BJ (cell line): ENCODE results near the gene PHC3. TPM values are rescaled to one million over a fixed set of nuclear protein-coding genes. Genes with fewer than 3 reads are reported as not detected.

Source experiments
- CTCF ChIA-PET: fragments of 350-600 bp; formaldehyde crosslinking; extraction: SDS; loops from one replicate; lab custom pipeline; 2021; ENCODE audit warnings: antibody characterized with exemption, inconsistent platforms; lab: Yijun Ruan, JAX
- POLR2A ChIA-PET: fragments of 300-600 bp; sonication (Branson Sonifier 250); formaldehyde crosslinking; extraction: SDS; loops from one replicate; lab custom pipeline; 2021; ENCODE audit warnings: antibody characterized with exemption; lab: Charles Lee
- DNase-seq: peaks from one replicate; pipeline ENCODE4 v3.0.0-alpha.2; 2011; ENCODE audit warnings: low read depth
- H3K27me3 ChIP-seq: 2 replicates; pipeline ENCODE4 v1.6.0; 2011; ENCODE audit warnings: low read length; ENCODE audit not compliant: control insufficient read depth, insufficient read depth
- H3K36me3 ChIP-seq: 2 replicates; pipeline ENCODE4 v1.5.1; 2011; ENCODE audit warnings: low read length; ENCODE audit not compliant: control insufficient read depth, insufficient read depth
- H3K4me3 ChIP-seq: 2 replicates; pipeline ENCODE4 v1.5.1; 2011; ENCODE audit warnings: low read depth, mild to moderate bottlenecking, control low read depth, low read length
- CTCF ChIP-seq: IDR thresholded peaks from 2 replicates; pipeline ENCODE4 v1.5.1; 2011; ENCODE audit warnings: low read depth, mild to moderate bottlenecking, control low read depth, inconsistent platforms, low read length, moderate library complexity; ENCODE audit not compliant: insufficient read depth
- polyA plus RNA-seq: library from polyadenylated mRNA; depleted of rRNA; stranded (reverse); fragments of >200 nt; gene quantifications from 2 replicates; pipeline ENCODE4 v1.2.3, GENCODE V29; 2011

Gene PHC3
- polyA plus RNA-seq, 1 experiment, result 56.2 TPM

GRCh38 chr3:170046269-170047132, 135.0 kb downstream of the PHC3 start:
- CTCF ChIA-PET, result interaction anchor here (0.8 to 1.0 kb wide), 2 partner anchors 12 to 25 kb away, joined by 3 read pairs; no protein-coding TSS in a partner anchor
- POLR2A ChIA-PET, result no interaction called here
- H3K4me3 ChIP-seq, result no peak overlapping the region
- peaks cover 5% of the 10 kb centered on the region for H3K27me3 ChIP-seq
- no peak for DNase-seq
- no peaks in the 10 kb centered on the region for H3K36me3 ChIP-seq
- TF ChIP-seq CTCF, result no peak

GRCh38 chr3:170044795-170045244, 136.7 kb downstream of the PHC3 start:
- DNase-seq, result no peak
- H3K4me3 ChIP-seq, result no peak overlapping the region
- ChIA-PET POLR2A (no interaction called here), CTCF (no interaction called here)
- H3K27me3 ChIP-seq, result peaks cover 11% of the 10 kb centered on the region
- TF ChIP-seq CTCF, result no peak
- H3K36me3 ChIP-seq, result no peaks in the 10 kb centered on the region

GRCh38 chr3:170044271-170044670, 137.3 kb downstream of the PHC3 start:
- ChIA-PET POLR2A (no interaction called here), CTCF (interaction anchor here (1.2 kb wide), 1 partner anchor 14 kb away, joined by 3 read pairs; no protein-coding TSS in a partner anchor)
- no peak for DNase-seq
- Histone ChIP-seq H3K36me3 (no peaks in the 10 kb centered on the region), H3K4me3 (no peak overlapping the region), H3K27me3 (peaks cover 12% of the 10 kb centered on the region)
- no peak for TF ChIP-seq CTCF

DNA sequence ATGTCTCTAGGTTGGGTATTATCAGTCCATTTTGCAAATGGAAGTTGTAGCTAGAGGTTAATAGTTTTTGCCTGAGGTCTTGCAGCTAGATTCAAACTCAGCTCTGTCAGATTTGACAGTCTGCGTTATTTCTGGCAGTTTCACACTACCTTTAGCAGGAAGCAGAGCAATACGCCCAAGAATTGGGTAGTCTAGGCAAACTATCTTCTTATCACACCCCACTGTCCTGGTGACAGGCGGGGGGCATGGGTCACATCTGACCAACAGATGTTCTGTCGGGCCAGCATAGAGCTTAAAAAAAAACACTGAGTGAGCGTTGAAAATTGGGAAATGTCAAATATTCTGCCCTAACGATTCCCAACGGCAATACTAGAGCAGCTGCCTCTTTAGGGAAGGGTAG, 138.0 kb downstream of the PHC3 start:
- ChIA-PET CTCF (interaction anchor here (1.2 kb wide), 1 partner anchor 15 kb away, joined by 3 read pairs; no protein-coding TSS in a partner anchor), POLR2A (no interaction called here)
- Histone ChIP-seq H3K4me3 (no peak overlapping the region), H3K36me3 (no peaks in the 10 kb centered on the region), H3K27me3 (peaks cover 17% of the 10 kb centered on the region)
- TF ChIP-seq CTCF, result no peak
- DNase-seq, result no peak

- H3K36me3 ChIP-seq, result no peaks in the 10 kb centered on the region
- TF ChIP-seq CTCF, result no peak
- ChIA-PET POLR2A (interaction anchor here (0.6 kb wide), 1 partner anchor 26 kb away, joined by 5 read pairs; no protein-coding TSS in a partner anchor), CTCF (interaction anchor here (0.8 kb wide), 1 partner anchor 27 kb away, joined by 3 read pairs; no protein-coding TSS in a partner anchor)
- H3K4me3 ChIP-seq, result no peak overlapping the region
- DNase-seq, result no peak
- peaks cover 21% of the 10 kb centered on the region for H3K27me3 ChIP-seq
Observed at GRCh38 chr3:170040418-170040817, 141.1 kb downstream of the PHC3 start.
